ENCODE results near the gene RPS21. TPM values are rescaled to one million over a fixed set of nuclear protein-coding genes. Genes with fewer than 3 reads are reported as not detected.

RPS21 gene
- total RNA-seq, 2 donors from 2014 or later: 1,025 to 2,724 TPM

DNA sequence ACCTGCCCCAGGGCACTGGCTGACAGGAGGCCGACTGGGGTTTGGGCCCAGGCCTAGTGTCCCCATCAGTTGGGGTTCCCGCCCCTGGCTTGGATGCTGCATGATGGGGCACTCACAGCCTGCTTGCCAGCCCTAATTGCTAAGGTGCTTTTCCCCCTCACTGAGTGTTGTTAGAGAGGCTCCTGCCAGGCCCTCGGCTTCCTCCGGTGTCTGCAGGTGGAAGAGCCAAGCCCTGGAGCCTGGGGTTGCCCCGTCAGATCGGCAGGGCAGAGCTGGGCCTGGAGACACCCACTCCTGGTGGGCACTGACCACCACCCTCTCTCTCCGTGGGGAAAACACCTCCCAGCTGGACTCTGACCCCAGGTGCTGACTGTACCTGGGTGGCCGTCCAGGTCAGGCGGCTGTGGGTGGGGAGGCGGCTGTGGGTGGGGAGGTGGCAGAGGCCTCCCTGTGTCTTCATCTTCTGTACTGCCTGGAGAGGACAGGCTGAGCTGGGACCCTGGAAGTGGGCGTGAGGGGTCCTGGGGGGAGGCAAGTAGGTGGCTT lies 26.2 kb downstream of the RPS21 start:
- no peak for DNase-seq (ENCODE audit: low spot score)
- Histone ChIP-seq H3K4me1 (ENCODE audit: control insufficient read depth in 1 of 2, low read depth in 2 of 2) (no peaks in the 10 kb centered on the region), H3K4me3 (no peak overlapping the region), H3K27me3 (replicated peaks; ENCODE audit: insufficient read depth) (no peaks in the 10 kb centered on the region), H3K27ac (no peak overlapping the region), H3K36me3 (no peaks in the 10 kb centered on the region), H3K9me3 (no peaks in the 10 kb centered on the region)
- TF ChIP-seq CTCF (IDR thresholded peaks at IDR 0.05): no peak
- ATAC-seq (ENCODE audit: insufficient number of reproducible peaks, low FRiP score, low read depth): no peak

DNA sequence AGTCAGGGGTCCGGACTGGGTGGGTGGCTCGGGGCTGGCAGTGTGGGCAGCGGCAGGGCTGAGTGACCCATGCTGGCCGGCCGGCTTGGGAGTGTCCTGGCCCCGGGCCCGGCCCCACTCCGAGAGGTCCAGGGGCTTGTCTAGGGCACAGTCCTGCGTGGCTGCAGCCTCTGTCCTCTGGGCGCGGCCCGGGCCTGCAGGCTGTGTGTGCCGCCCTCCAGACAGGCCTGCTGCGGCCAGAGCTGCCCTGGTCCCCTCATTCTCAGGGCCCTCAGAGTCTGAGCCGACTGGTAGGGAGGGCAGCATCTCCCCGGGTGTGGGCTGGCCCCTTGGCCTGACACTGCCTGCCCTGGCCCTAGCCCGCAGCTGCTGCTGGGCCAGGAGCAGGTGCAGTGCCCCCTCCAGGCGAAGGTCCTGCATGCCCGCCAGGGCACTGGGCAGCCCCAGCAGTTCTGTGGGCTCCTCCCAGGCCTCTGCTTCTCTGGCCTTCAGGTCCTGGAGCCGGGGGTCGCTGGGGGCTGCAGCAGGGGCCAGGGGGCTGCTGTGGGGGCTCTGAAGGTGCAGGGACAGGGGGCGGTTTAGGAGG lies 27.1 kb downstream of the RPS21 start:
- no peak overlapping the region for H3K27ac ChIP-seq
- ATAC-seq (ENCODE audit: insufficient number of reproducible peaks, low FRiP score, low read depth): no peak

DNA sequence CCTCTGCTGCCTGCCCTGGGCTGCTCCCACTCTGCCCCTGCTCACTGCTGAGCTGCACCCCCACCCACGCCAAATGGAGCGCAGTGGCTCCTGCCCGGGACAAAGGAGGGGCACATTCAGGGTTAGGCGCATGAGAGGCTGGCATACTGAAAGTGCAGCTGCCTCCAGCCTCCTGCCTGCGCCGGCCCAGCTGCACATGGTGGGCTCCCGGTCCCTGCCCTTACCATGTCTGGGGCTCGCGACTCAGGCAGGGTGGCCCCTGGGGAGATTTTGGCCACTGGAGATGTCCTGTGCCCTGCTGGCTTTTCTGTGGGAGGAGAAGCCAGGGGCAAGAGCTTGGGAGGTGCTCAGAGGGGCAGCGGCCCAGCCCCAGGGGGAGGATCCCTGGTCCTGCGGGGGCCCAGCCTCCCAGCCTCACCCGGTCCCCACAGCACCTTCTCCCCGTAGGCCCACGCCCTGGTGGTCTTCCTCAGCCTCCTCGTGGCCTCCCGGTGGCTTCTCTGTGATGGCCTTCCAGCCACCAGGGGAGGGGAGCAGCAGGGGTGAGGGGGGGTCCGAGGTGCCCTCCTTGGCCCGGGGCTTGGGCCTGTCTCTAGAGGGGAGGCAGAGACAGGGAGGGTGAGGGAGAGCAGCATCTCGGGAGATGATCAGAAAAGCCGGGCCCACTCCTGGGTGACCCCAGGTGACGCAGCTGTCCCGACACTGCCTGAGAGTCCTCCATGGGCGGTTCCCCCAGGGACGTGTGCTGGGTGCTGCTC lies 28.6 kb downstream of the RPS21 start:
- H3K4me1 ChIP-seq (ENCODE audit: control insufficient read depth in 1 of 2, low read depth in 2 of 2): no peaks in the 10 kb centered on the region
- no peak overlapping the region for H3K4me3 ChIP-seq
- DNase-seq (ENCODE audit: low spot score) (no peak), ATAC-seq (ENCODE audit: insufficient number of reproducible peaks, low FRiP score, low read depth) (no peak)
- no peaks in the 10 kb centered on the region for H3K27me3 ChIP-seq (replicated peaks; ENCODE audit: insufficient read depth)
- TF ChIP-seq CTCF (IDR thresholded peaks at IDR 0.05): no peak
- H3K27ac ChIP-seq: no peak overlapping the region
- H3K9me3 ChIP-seq: no peaks in the 10 kb centered on the region
- H3K36me3 ChIP-seq: no peaks in the 10 kb centered on the region

More for the DNA sequence above, 27.1 kb downstream of the RPS21 start:
- no peak for DNase-seq (ENCODE audit: low spot score)
- no peak overlapping the region for H3K4me3 ChIP-seq
- no peak for TF ChIP-seq CTCF (IDR thresholded peaks at IDR 0.05)
- no peaks in the 10 kb centered on the region for H3K4me1 ChIP-seq (ENCODE audit: control insufficient read depth in 1 of 2, low read depth in 2 of 2)
- no peaks in the 10 kb centered on the region for H3K9me3 ChIP-seq
- no peaks in the 10 kb centered on the region for H3K36me3 ChIP-seq
- H3K27me3 ChIP-seq (replicated peaks; ENCODE audit: insufficient read depth): no peaks in the 10 kb centered on the region

- no peaks in the 10 kb centered on the region for H3K4me1 ChIP-seq (ENCODE audit: control insufficient read depth in 1 of 2, low read depth in 2 of 2)
- no peak overlapping the region for H3K4me3 ChIP-seq
- DNase-seq (ENCODE audit: low spot score) (no peak), ATAC-seq (ENCODE audit: insufficient number of reproducible peaks, low FRiP score, low read depth) (no peak)
- TF ChIP-seq CTCF (IDR thresholded peaks at IDR 0.05): no peak
- H3K9me3 ChIP-seq: no peaks in the 10 kb centered on the region
- H3K36me3 ChIP-seq: no peaks in the 10 kb centered on the region
- H3K27me3 ChIP-seq (replicated peaks; ENCODE audit: insufficient read depth): no peaks in the 10 kb centered on the region
- H3K27ac ChIP-seq: no peak overlapping the region
These were observed 30.0 kb downstream of the RPS21 start for GRCh38 chr20:62416651-62417637.

Measured in thoracic aorta (tissue), 2 donors.